NT2/D1 (cell line): ENCODE measurements around the gene TSPOAP1.

Experiments used
- DNase-seq: peaks from one replicate; pipeline ENCODE4 v3.0.0-alpha.2; 2011; ENCODE audit warnings: low read depth, low spot score
- H3K27me3 ChIP-seq: 2 replicates; pipeline ENCODE4 v1.6.0; 2011; ENCODE audit warnings: mild to moderate bottlenecking; ENCODE audit not compliant: insufficient read length, insufficient read depth
- H3K36me3 ChIP-seq: 2 replicates; pipeline ENCODE4 v1.6.1; 2011; ENCODE audit warnings: mild to moderate bottlenecking, low read length, mixed read lengths; ENCODE audit not compliant: insufficient read depth, insufficient read length
- H3K4me1 ChIP-seq: 2 replicates; pipeline ENCODE4 v1.5.1; 2011; ENCODE audit not compliant: insufficient read depth, insufficient read length
- H3K4me3 ChIP-seq: 2 replicates; pipeline ENCODE4 v1.5.1; 2011; ENCODE audit warnings: low read depth; ENCODE audit not compliant: insufficient read length
- H3K9ac ChIP-seq: 2 replicates; pipeline ENCODE4 v1.6.0; 2011; ENCODE audit warnings: low read depth; ENCODE audit not compliant: insufficient read length
- H3K9me3 ChIP-seq: 2 replicates; pipeline ENCODE4 v1.5.1; 2011; ENCODE audit warnings: mild to moderate bottlenecking, low read length; ENCODE audit not compliant: insufficient read depth
- SUZ12 ChIP-seq: IDR thresholded peaks from 2 replicates; pipeline ENCODE4 v1.6.1; 2011; ENCODE audit not compliant: insufficient read length, insufficient read depth; ENCODE audit errors: extremely low read depth
- YY1 ChIP-seq: IDR thresholded peaks from 2 replicates; pipeline ENCODE4 v1.6.1; 2011; ENCODE audit not compliant: insufficient read length, insufficient read depth
- ZNF274 ChIP-seq: IDR thresholded peaks from 2 replicates; pipeline ENCODE4 v1.6.1; 2011; ENCODE audit warnings: mild to moderate bottlenecking, low read depth, low read length

Gene TSPOAP1

DNA sequence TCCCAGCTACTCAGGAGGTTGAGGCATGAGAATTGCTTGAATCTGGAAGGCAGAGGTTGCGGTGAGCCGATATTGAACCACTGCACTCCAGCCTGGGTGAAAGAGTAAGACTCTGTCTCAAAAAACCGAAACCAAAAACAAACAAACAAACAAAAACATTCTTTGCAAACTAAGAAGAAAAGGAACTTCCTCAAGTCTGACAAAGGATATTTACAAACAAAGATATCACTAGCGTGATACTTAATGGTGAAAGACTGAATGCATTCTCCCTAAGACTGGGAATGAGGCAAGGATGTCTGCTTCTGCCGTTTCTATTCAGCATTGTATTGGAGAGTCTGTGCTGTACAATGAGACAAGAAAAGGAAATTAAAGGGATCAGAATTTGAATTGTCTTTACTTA is 37.3 kb downstream of the TSPOAP1 start:
- Histone ChIP-seq H3K9me3 (no peaks in the 10 kb centered on the region), H3K4me3 (no peak overlapping the region), H3K27me3 (no peaks in the 10 kb centered on the region)

GRCh38 chr17:58289869-58290268 is 38.7 kb downstream of the TSPOAP1 start:
- H3K36me3 ChIP-seq, result no peaks in the 10 kb centered on the region
- H3K4me1 ChIP-seq, result no peaks in the 10 kb centered on the region
- no peaks in the 10 kb centered on the region for H3K27me3 ChIP-seq
- no peaks in the 10 kb centered on the region for H3K9me3 ChIP-seq
- no peak for TF ChIP-seq SUZ12
- no peak for TF ChIP-seq YY1
- no peak for TF ChIP-seq ZNF274
- no peak overlapping the region for H3K9ac ChIP-seq
- no peak overlapping the region for H3K4me3 ChIP-seq
- no peak for DNase-seq

More for the DNA sequence above, 37.3 kb downstream of the TSPOAP1 start:
- H3K9ac ChIP-seq, result no peak overlapping the region
- no peaks in the 10 kb centered on the region for H3K4me1 ChIP-seq
- DNase-seq, result no peak
- no peaks in the 10 kb centered on the region for H3K36me3 ChIP-seq
- no peak for TF ChIP-seq ZNF274
- TF ChIP-seq YY1, result no peak
- TF ChIP-seq SUZ12, result no peak

DNA sequence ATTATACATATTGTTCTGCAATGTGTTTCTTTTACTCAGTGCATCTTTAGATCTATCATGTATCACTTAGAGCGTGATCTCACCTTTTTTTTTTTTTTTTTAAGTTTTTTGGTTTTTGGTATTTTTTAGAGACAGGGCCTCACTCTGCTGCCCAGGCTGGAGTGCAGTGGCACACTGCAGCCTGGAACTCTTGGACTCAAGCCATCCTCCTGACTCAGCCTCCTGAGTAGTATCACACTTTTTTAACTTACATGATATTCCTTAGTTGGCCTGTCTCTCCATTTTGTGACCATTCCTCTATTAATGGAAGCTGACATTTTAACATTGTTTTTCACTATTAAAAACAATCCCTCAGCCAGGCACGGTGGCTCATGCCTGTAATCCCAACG is 43.2 kb downstream of the TSPOAP1 start:
- H3K4me1 ChIP-seq, result peaks cover 7% of the 10 kb centered on the region
- H3K9ac ChIP-seq, result no peak overlapping the region
- no peaks in the 10 kb centered on the region for H3K27me3 ChIP-seq
- no peak for DNase-seq
- no peaks in the 10 kb centered on the region for H3K36me3 ChIP-seq
- no peak for TF ChIP-seq YY1
- TF ChIP-seq SUZ12, result no peak
- no peak for TF ChIP-seq ZNF274
- H3K9me3 ChIP-seq, result no peaks in the 10 kb centered on the region
- H3K4me3 ChIP-seq, result no peak overlapping the region

DNA sequence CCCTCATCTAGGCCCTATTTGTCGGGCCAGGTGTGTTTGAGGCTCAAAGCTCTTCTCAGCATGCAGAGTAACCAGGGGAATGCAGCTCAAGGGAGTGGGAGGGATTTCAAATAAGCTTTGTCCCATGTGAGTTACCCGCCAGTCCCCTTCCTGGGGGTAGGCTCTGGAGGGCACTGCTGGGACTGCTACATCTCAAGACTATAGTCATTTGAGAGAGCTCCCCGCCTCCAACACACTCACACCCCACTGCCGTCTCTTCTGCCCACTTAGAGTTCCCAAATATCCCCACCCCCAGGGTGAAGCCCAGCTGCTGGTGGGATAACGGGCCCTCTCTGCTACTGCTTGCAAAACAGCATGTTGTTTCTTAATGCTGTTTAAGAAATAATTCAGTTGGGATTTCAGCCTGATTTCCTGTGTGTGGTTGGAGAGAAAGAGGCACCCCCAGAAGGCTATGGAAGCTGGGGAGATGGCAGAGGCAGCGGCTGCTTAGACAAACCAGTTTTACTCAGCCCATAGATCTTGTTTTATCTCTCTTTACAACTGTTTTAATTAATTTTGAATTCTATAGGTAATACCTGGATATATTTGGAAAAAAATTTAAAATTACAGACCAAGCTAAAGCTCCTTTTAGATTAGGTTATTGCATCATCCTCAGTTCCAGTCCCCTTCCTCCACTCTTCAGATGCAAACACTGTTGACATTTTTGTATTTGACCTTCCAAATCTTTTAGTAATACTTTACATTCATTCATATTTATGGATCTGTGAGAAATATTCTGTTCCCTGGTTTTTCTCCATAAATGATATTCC is 43.8 kb downstream of the TSPOAP1 start:
- Histone ChIP-seq H3K27me3 (no peaks in the 10 kb centered on the region), H3K9ac (no peak overlapping the region), H3K4me1 (peaks cover 7% of the 10 kb centered on the region), H3K4me3 (no peak overlapping the region), H3K36me3 (no peaks in the 10 kb centered on the region), H3K9me3 (no peaks in the 10 kb centered on the region)
- TF ChIP-seq YY1, result no peak
- TF ChIP-seq SUZ12, result no peak
- TF ChIP-seq ZNF274, result no peak
- no peak for DNase-seq

GRCh38 chr17:58283674-58284612 is 44.7 kb downstream of the TSPOAP1 start:
- peaks cover 7% of the 10 kb centered on the region for H3K4me1 ChIP-seq
- no peaks in the 10 kb centered on the region for H3K36me3 ChIP-seq
- no peaks in the 10 kb centered on the region for H3K9me3 ChIP-seq
- TF ChIP-seq SUZ12, result no peak
- TF ChIP-seq ZNF274, result no peak
- TF ChIP-seq YY1, result no peak
- no peak for DNase-seq
- H3K4me3 ChIP-seq, result no peak overlapping the region
- no peak overlapping the region for H3K9ac ChIP-seq
- H3K27me3 ChIP-seq, result no peaks in the 10 kb centered on the region

DNA sequence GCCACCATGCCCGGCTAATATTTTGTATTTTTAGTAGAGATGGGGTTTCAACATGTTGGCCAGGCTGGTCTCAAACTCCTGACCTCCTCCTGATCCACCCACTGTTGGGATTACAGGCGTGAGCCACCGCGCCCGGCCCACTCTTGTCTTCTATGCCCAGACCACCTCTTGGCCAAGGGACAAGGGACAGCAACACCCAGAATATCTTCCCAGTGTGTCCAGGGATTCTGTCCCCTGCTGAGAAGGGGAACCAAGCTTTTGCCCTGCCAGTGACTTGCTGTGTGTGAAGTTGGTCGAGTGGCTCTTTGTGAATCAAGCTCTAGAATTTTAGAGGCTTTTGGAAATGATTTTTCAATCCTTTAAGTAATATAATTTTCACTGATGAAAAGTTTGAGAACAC is 46.2 kb downstream of the TSPOAP1 start:
- DNase-seq, result no peak
- no peak overlapping the region for H3K4me3 ChIP-seq
- H3K9me3 ChIP-seq, result no peaks in the 10 kb centered on the region
- peaks cover 7% of the 10 kb centered on the region for H3K4me1 ChIP-seq
- H3K9ac ChIP-seq, result no peak overlapping the region
- H3K36me3 ChIP-seq, result no peaks in the 10 kb centered on the region
- H3K27me3 ChIP-seq, result no peaks in the 10 kb centered on the region
- no peak for TF ChIP-seq ZNF274
- no peak for TF ChIP-seq SUZ12
- no peak for TF ChIP-seq YY1

DNA sequence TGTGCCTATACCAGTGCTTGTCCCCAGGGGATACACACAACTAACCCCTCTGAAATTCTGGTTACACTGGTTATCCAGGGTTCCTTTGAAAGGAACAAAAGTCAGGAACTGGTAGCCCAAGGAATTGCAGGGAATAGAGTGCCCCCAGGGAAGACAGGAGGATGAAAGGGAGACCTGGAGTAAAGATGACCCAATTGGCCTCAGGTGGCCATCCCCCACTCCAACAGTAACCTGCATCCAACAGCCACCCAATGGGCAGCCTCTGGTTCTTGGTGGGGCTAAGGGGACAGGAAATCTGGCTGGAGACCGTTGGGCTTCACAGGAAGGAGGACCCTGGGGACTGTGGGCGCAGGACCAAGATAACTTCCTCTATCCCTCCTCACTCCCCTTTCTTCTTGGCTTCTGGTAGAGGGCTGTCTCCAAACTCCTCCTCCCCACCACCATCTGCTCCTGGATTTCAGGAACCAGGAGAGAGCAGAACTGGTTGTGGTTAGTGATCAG is 47.0 kb downstream of the TSPOAP1 start:
- Histone ChIP-seq H3K27me3 (no peaks in the 10 kb centered on the region), H3K4me3 (no peak overlapping the region), H3K4me1 (peaks cover 7% of the 10 kb centered on the region), H3K9me3 (no peaks in the 10 kb centered on the region), H3K36me3 (no peaks in the 10 kb centered on the region), H3K9ac (no peak overlapping the region)
- TF ChIP-seq ZNF274 (no peak), YY1 (no peak), SUZ12 (no peak)
- DNase-seq, result no peak
